Measurements from ENCODE around the gene CDH22. TPM values are rescaled to one million over a fixed set of nuclear protein-coding genes. Genes with fewer than 3 reads are reported as not detected.
A peak's percentile ranks its signal among the peaks of the same experiment; 100 is the strongest.

Gene CDH22
- total RNA-seq, 1 experiment from 2014 or later = not detected

DNA sequence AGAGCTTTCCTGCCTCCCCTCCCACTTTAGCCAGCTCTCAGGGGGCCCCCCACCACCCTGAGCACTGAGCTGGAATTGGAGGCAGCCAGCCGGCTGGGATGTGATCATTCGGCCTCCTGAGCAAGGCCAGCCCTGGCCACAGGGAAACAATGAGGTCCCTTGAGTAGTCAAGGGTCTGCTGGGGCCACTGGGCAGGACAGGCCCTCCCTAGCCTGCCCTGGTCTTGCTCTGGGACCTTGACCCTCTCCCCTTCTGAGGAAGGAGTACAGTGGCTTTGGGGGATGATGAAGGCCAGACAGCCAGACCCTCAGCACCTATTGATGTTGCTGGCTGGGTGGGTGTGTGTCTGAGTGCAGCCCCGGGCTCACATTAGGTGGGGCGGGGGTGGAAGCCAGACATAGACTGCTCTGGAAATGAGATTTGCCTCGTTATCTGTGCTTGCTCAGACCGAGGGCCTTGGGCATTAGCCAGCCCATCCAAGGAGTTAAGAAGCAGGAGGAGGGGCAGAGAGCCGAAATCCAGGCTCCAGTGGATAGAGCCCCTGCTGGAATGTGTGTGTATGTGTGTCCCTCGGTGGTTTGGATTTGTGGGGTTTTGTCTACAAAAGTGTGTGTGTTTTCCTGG is 168.9 kb downstream of the CDH22 start:
- BruUV-seq (replicated peaks) = no TSS peak
- CTCF ChIA-PET = interaction anchor here (0.6 to 3.2 kb wide), 8 partner anchors 7 to 299 kb away, joined by 3 to 17 read pairs (median 5); no protein-coding TSS in a partner anchor
- TF ChIP-seq, protein P1, sequence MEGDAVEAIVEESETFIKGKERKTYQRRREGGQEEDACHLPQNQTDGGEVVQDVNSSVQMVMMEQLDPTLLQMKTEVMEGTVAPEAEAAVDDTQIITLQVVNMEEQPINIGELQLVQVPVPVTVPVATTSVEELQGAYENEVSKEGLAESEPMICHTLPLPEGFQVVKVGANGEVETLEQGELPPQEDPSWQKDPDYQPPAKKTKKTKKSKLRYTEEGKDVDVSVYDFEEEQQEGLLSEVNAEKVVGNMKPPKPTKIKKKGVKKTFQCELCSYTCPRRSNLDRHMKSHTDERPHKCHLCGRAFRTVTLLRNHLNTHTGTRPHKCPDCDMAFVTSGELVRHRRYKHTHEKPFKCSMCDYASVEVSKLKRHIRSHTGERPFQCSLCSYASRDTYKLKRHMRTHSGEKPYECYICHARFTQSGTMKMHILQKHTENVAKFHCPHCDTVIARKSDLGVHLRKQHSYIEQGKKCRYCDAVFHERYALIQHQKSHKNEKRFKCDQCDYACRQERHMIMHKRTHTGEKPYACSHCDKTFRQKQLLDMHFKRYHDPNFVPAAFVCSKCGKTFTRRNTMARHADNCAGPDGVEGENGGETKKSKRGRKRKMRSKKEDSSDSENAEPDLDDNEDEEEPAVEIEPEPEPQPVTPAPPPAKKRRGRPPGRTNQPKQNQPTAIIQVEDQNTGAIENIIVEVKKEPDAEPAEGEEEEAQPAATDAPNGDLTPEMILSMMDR (IDR thresholded peaks at IDR 0.05; ENCODE audit: unreplicated experiment) = no peak
- peaks cover 38% of the 10 kb centered on the region for H3K27me3 Mint-ChIP-seq (ENCODE audit: insufficient read depth, unreplicated experiment)
- POLR2A ChIA-PET = interaction anchor here (0.7 to 1.0 kb wide), 2 partner anchors 10 to 419 kb away, joined by 3 read pairs; no protein-coding TSS in a partner anchor
- H3K4me3 Mint-ChIP-seq (ENCODE audit: unreplicated experiment) = no peak overlapping the region
- no peaks in the 10 kb centered on the region for H3K36me3 Mint-ChIP-seq (ENCODE audit: insufficient read depth, unreplicated experiment)
- intact Hi-C loops (cut with micrococcal nuclease) = no loop called here
- no peak for DNase-seq (ENCODE audit: unreplicated experiment)
- H3K4me1 Mint-ChIP-seq (ENCODE audit: insufficient read depth, unreplicated experiment) = peaks cover 13% of the 10 kb centered on the region
- no peak overlapping the region for H3K27ac Mint-ChIP-seq (ENCODE audit: low read depth, unreplicated experiment)
- no peaks in the 10 kb centered on the region for H3K9me3 Mint-ChIP-seq (ENCODE audit: unreplicated experiment)

DNA sequence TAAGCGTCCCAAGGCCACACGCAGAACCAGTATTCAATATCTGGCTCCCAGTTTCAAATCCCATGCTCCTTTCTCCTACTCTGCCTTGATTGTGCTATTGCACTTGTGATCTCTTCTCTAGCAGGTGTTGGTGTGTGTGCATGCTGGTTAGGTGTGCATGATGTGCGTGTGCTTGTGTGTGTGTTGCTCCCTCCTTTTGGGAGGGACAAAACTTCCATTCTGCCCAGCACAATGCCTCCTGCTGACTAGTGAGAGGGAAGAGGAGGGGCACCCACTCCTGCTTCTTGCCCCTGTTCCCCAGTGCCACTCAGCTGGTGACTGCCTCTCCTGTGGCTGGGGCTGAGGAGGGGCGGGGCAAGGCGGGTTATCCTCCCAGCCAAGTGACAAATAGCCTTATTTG is 170.5 kb downstream of the CDH22 start:
- intact Hi-C loops (cut with micrococcal nuclease) = no loop called here

DNA sequence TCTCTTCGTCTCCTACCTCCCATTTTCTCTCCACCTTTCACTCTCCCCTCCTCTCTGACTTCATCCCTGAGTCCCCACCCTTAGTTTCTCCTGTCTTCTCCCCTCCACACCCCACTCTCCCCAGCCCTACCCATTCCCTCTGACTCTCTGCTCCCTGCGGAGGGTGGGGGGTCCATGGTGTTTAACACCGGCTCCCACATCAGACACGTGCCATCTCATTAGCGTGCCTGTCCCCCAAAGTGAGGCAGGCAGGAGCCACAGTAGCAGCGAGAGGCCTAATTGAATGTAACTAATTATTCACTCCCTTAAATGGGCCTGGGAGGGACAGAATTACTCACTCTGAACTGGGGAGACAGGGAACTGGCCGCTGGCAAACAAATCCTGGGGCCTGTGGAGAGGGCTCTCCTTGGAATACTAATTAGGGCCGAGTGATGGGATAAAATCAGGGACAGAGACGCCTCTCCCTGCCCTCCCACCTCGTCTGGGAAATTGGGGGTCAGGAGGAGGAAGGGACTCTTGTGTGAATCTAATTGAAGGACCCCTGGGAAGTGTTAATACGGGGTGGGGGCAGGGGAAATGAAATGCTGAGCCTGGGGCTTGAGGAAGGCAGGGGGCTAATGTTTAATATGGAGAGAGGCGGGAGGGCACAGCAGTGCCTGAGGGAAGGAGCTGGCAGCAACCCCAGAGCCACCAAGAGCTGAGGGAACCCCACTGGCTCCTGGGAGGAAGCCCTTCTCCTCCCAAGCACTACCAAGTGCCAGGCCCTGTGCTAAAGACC is 172.3 kb downstream of the CDH22 start:
- BruUV-seq (replicated peaks) = no TSS peak
- CTCF ChIA-PET = interaction anchor here (0.6 to 8.3 kb wide), 5 partner anchors 44 to 273 kb away, joined by 3 to 146 read pairs (median 9); no protein-coding TSS in a partner anchor
- intact Hi-C loops (cut with micrococcal nuclease) = no loop called here
- TF ChIP-seq, protein P1 (IDR thresholded peaks at IDR 0.05; ENCODE audit: unreplicated experiment) = no peak
- Mint-ChIP-seq H3K4me1 (ENCODE audit: insufficient read depth, unreplicated experiment) (peaks cover 10% of the 10 kb centered on the region), H3K27me3 (ENCODE audit: insufficient read depth, unreplicated experiment) (peaks cover 23% of the 10 kb centered on the region), H3K27ac (ENCODE audit: low read depth, unreplicated experiment) (no peak overlapping the region), H3K4me3 (ENCODE audit: unreplicated experiment) (no peak overlapping the region), H3K9me3 (ENCODE audit: unreplicated experiment) (no peaks in the 10 kb centered on the region), H3K36me3 (ENCODE audit: insufficient read depth, unreplicated experiment) (no peaks in the 10 kb centered on the region)
- POLR2A ChIA-PET = no interaction called here
- DNase-seq (ENCODE audit: unreplicated experiment) = no peak

More for the DNA sequence above, 170.5 kb downstream of the CDH22 start:
- TF ChIP-seq, protein P1 (IDR thresholded peaks at IDR 0.05; ENCODE audit: unreplicated experiment) = no peak
- peaks cover 34% of the 10 kb centered on the region for H3K27me3 Mint-ChIP-seq (ENCODE audit: insufficient read depth, unreplicated experiment)
- H3K4me3 Mint-ChIP-seq (ENCODE audit: unreplicated experiment) = no peak overlapping the region
- H3K4me1 Mint-ChIP-seq (ENCODE audit: insufficient read depth, unreplicated experiment) = peaks cover 10% of the 10 kb centered on the region
- H3K27ac Mint-ChIP-seq (ENCODE audit: low read depth, unreplicated experiment) = no peak overlapping the region
- CTCF ChIA-PET = interaction anchor here (0.8 to 3.2 kb wide), 5 partner anchors 9 to 276 kb away, joined by 3 to 16 read pairs (median 6); no protein-coding TSS in a partner anchor
- H3K9me3 Mint-ChIP-seq (ENCODE audit: unreplicated experiment) = no peaks in the 10 kb centered on the region
- H3K36me3 Mint-ChIP-seq (ENCODE audit: insufficient read depth, unreplicated experiment) = no peaks in the 10 kb centered on the region
- no TSS peak for BruUV-seq (replicated peaks)
- DNase-seq (ENCODE audit: unreplicated experiment) = no peak
- POLR2A ChIA-PET = interaction anchor here (0.6 kb wide), 1 partner anchor 269 kb away, joined by 4 read pairs; no protein-coding TSS in a partner anchor

DNA sequence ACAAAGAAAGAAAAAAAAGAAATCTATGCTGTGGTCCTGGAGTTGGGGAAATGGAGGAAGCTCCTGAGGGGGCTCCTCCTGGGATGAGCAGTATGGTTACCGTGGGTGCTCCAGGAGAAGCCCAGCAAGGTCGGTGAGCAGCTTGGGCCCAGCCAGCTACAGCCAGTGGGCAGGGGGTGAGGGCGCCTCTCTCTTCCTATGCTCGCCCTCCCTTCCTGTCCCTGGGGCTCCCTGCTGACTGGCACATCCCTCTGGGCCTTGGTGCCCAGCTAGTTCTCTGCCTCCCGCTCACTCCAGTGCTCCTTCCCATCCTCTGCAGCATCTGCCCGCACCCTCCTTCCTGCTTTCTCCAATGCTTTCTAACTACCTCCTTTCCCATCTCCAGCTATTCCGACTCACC is 173.6 kb downstream of the CDH22 start:
- POLR2A ChIA-PET = interaction anchor here (0.6 kb wide), 1 partner anchor 273 kb away, joined by 4 read pairs; no protein-coding TSS in a partner anchor
- Mint-ChIP-seq H3K27me3 (ENCODE audit: insufficient read depth, unreplicated experiment) (peaks cover 25% of the 10 kb centered on the region), H3K9me3 (ENCODE audit: unreplicated experiment) (no peaks in the 10 kb centered on the region)

More for the DNA sequence above, 173.6 kb downstream of the CDH22 start:
- Mint-ChIP-seq H3K4me3 (ENCODE audit: unreplicated experiment) (no peak overlapping the region), H3K4me1 (ENCODE audit: insufficient read depth, unreplicated experiment) (peaks cover 3% of the 10 kb centered on the region), H3K27ac (ENCODE audit: low read depth, unreplicated experiment) (peak overlapping the region; percentile 41), H3K36me3 (ENCODE audit: insufficient read depth, unreplicated experiment) (no peaks in the 10 kb centered on the region)
- CTCF ChIA-PET = interaction anchor here (1.1 to 8.3 kb wide), 4 partner anchors 9 to 289 kb away, joined by 3 to 146 read pairs (median 4); no protein-coding TSS in a partner anchor
- no peak for DNase-seq (ENCODE audit: unreplicated experiment)
- TF ChIP-seq, protein P1 (IDR thresholded peaks at IDR 0.05; ENCODE audit: unreplicated experiment) = no peak
- BruUV-seq (replicated peaks) = no TSS peak
- intact Hi-C loops (cut with micrococcal nuclease) = no loop called here
